H1 (cell line): ENCODE results near the gene PAK5. TPM values are rescaled to one million over a fixed set of nuclear protein-coding genes. Genes with fewer than 3 reads are reported as not detected.

ENCODE experiments used
- CTCF ChIA-PET: fragments of 300-600 bp; sonication (Branson Sonifier 250); formaldehyde crosslinking; loops from one replicate; lab custom pipeline; 2021; ENCODE audit not compliant: partially characterized antibody; lab: Charles Lee
- POLR2A ChIA-PET: fragments of 300-600 bp; sonication (Branson Sonifier 250); formaldehyde crosslinking; loops from one replicate; lab custom pipeline; 2021; ENCODE audit warnings: inconsistent platforms; ENCODE audit not compliant: partially characterized antibody; lab: Charles Lee
- DNase-seq, 2 experiments: peaks; one replicate each; pipeline versions ENCODE4 v3.0.0 to v3.0.0-alpha.2; 2010 to 2022; ENCODE audit warnings: low spot score in 2 of 2, low read depth in 1 of 2, mixed read lengths in 1 of 2
- FAIRE-seq: peaks from 2 replicates; lab custom pipeline; 2011; peaks lifted over from hg19 to GRCh38; lab: Jason Lieb, UNC
- H2AFZ ChIP-seq: 2 replicates; pipeline ENCODE4 v1.8.1; 2012; ENCODE audit warnings: low read length, inconsistent platforms
- H2AK5ac ChIP-seq: 2 replicates; pipeline ENCODE4 v1.6.1; 2013; ENCODE audit warnings: low read depth, low read length
- H2BK120ac ChIP-seq: replicated peaks from 2 replicates; pipeline ENCODE3; 2013; ENCODE audit warnings: low read depth, low read length, inconsistent platforms
- H2BK12ac ChIP-seq: 2 replicates; pipeline ENCODE4 v1.6.1; 2013; ENCODE audit warnings: low read depth, low read length
- H2BK15ac ChIP-seq: 2 replicates; pipeline ENCODE4 v1.6.1; 2013; ENCODE audit warnings: low read length
- H2BK20ac ChIP-seq: 2 replicates; pipeline ENCODE4 v1.6.1; 2013; ENCODE audit warnings: low read length
- H2BK5ac ChIP-seq: 2 replicates; pipeline ENCODE4 v1.6.1; 2013; ENCODE audit warnings: low read depth, low read length
- H3K14ac ChIP-seq: 2 replicates; pipeline ENCODE4 v1.6.1; 2013; ENCODE audit warnings: inconsistent platforms; ENCODE audit not compliant: insufficient read length
- H3K18ac ChIP-seq: 2 replicates; pipeline ENCODE4 v1.6.1; 2013; ENCODE audit warnings: low read length; ENCODE audit errors: extremely low read depth
- H3K23ac ChIP-seq: 2 replicates; pipeline ENCODE4 v1.6.1; 2013; ENCODE audit warnings: inconsistent platforms; ENCODE audit not compliant: insufficient read length
- H3K23me2 ChIP-seq: 2 replicates; pipeline ENCODE4 v1.6.1; 2013; ENCODE audit warnings: low read depth, low read length
- H3K27ac ChIP-seq: 2 replicates; pipeline ENCODE4 v1.6.1; 2011; ENCODE audit warnings: low read depth, low read length, inconsistent platforms
- H3K27me3 ChIP-seq, 4 experiments: replicated peaks in 1 of 4; 1 replicate in 1 of 4; 2 replicates in 3 of 4; pipeline versions ENCODE4 v1.6.1 to v1.8.1; 2011 to 2013; ENCODE audit warnings: low read length in 3 of 4, mild to moderate bottlenecking in 3 of 4, inconsistent platforms in 2 of 4, mixed read lengths in 2 of 4, moderate library complexity in 1 of 4; ENCODE audit not compliant: control insufficient read depth in 3 of 4, insufficient read depth in 3 of 4; ENCODE audit errors: extremely low read depth in 1 of 4
- H3K36me3 ChIP-seq, 4 experiments: 2 replicates each; pipeline versions ENCODE4 v1.6.1 to v1.8.1; 2011 to 2013; ENCODE audit warnings: mild to moderate bottlenecking in 4 of 4, low read length in 3 of 4, moderate library complexity in 2 of 4, control low read depth in 1 of 4, inconsistent platforms in 1 of 4; ENCODE audit not compliant: insufficient read depth in 4 of 4, control insufficient read depth in 2 of 4
- H3K4ac ChIP-seq: replicated peaks from 2 replicates; pipeline ENCODE3; 2013; ENCODE audit warnings: low read length, low read depth, mixed read lengths, inconsistent platforms; ENCODE audit not compliant: insufficient read length
- H3K4me1 ChIP-seq, 4 experiments: replicated peaks in 1 of 4; 1 replicate in 1 of 4; 2 replicates in 3 of 4; pipeline versions ENCODE4 v1.6.1 to v1.8.1; 2011 to 2013; ENCODE audit warnings: low read length in 3 of 4, inconsistent platforms in 2 of 4, mixed read lengths in 1 of 4; ENCODE audit not compliant: insufficient read depth in 4 of 4, control insufficient read depth in 3 of 4
- H3K4me2 ChIP-seq, 2 experiments: 2 replicates each; pipeline versions ENCODE4 v1.6.1 to v1.8.1; 2011 to 2013; ENCODE audit warnings: low read depth in 2 of 2, low read length in 2 of 2, control low read depth in 1 of 2, inconsistent platforms in 1 of 2, mild to moderate bottlenecking in 1 of 2; ENCODE audit not compliant: insufficient read depth in 1 of 2
- H3K4me3 ChIP-seq, 4 experiments: fragments of 200-600, 300-600 bp in 1 of 4; sonication (generic), shearing (Covaris generic), sonication (Bioruptor Twin) in 1 of 4; 2 replicates each; pipeline versions ENCODE4 v1.5.1 to v1.8.1; 2011 to 2016; ENCODE audit warnings: low read length in 4 of 4, low read depth in 3 of 4, control low read depth in 2 of 4, inconsistent platforms in 2 of 4, mild to moderate bottlenecking in 2 of 4, mixed read lengths in 1 of 4, moderate library complexity in 1 of 4; ENCODE audit not compliant: insufficient read depth in 2 of 4; ENCODE audit errors: extremely low read depth in 1 of 4
- H3K56ac ChIP-seq: replicated peaks from 2 replicates; pipeline ENCODE3; 2013; ENCODE audit warnings: low read depth, mild to moderate bottlenecking, mixed read lengths, low read length, inconsistent platforms; ENCODE audit not compliant: insufficient read length
- H3K79me1 ChIP-seq: 2 replicates; pipeline ENCODE4 v1.6.1; 2013; ENCODE audit warnings: low read depth, low read length, control low read depth
- H3K79me2 ChIP-seq, 2 experiments: 2 replicates each; pipeline versions ENCODE4 v1.6.1 to v1.8.1; 2012 to 2013; ENCODE audit warnings: low read length in 2 of 2, mild to moderate bottlenecking in 2 of 2, inconsistent platforms in 1 of 2; ENCODE audit not compliant: insufficient read depth in 2 of 2, control insufficient read depth in 1 of 2
- H3K9ac ChIP-seq, 4 experiments: replicated peaks in 1 of 4; 1 replicate in 1 of 4; 2 replicates in 3 of 4; pipeline versions ENCODE4 v1.6.1 to v1.8.1; 2011 to 2013; ENCODE audit warnings: low read depth in 3 of 4, low read length in 3 of 4, control low read depth in 2 of 4, mild to moderate bottlenecking in 2 of 4, moderate library complexity in 2 of 4, inconsistent platforms in 1 of 4; ENCODE audit errors: extremely low read depth in 1 of 4
- H3K9me3 ChIP-seq, 2 experiments: 2 replicates each; pipeline versions ENCODE4 v1.6.1 to v1.8.1; 2012 to 2013; ENCODE audit warnings: mild to moderate bottlenecking in 2 of 2, moderate library complexity in 2 of 2, control low read depth in 1 of 2, inconsistent platforms in 1 of 2, low read depth in 1 of 2, low read length in 1 of 2, mixed read lengths in 1 of 2; ENCODE audit not compliant: insufficient read depth in 2 of 2
- H4K20me1 ChIP-seq, 2 experiments: replicated peaks in 1 of 2; 2 replicates each; pipeline versions ENCODE3 to v1.8.1; 2011 to 2013; ENCODE audit warnings: inconsistent platforms in 2 of 2, low read length in 2 of 2, mild to moderate bottlenecking in 1 of 2; ENCODE audit not compliant: insufficient read depth in 2 of 2, control insufficient read depth in 1 of 2
- H4K5ac ChIP-seq: 2 replicates; pipeline ENCODE4 v1.6.1; 2013; ENCODE audit warnings: low read length, low read depth, mixed read lengths, inconsistent platforms; ENCODE audit not compliant: insufficient read length
- H4K8ac ChIP-seq: 2 replicates; pipeline ENCODE4 v1.8.0; 2013; ENCODE audit warnings: mild to moderate bottlenecking, moderate library complexity, low read length, inconsistent platforms; ENCODE audit not compliant: insufficient read depth; ENCODE audit errors: extremely low read depth
- H4K91ac ChIP-seq: replicated peaks from 2 replicates; pipeline ENCODE3; 2013; ENCODE audit warnings: low read length, mixed read lengths, inconsistent platforms; ENCODE audit not compliant: insufficient read length
- ATF3 ChIP-seq: IDR thresholded peaks from 2 replicates; pipeline ENCODE4 v1.6.1; 2011; ENCODE audit warnings: low read depth, mild to moderate bottlenecking, low read length; ENCODE audit not compliant: insufficient read depth
- FOSL1 ChIP-seq: IDR thresholded peaks from 2 replicates; pipeline ENCODE4 v1.6.1; 2011; ENCODE audit warnings: mild to moderate bottlenecking, low read depth, low read length, moderate library complexity; ENCODE audit not compliant: insufficient read depth
- JUND ChIP-seq: IDR thresholded peaks from 2 replicates; pipeline ENCODE4 v1.6.1; 2011; ENCODE audit warnings: mild to moderate bottlenecking, improper control_type of control experiment, low read length
- RBBP5 ChIP-seq: IDR thresholded peaks from 2 replicates; pipeline ENCODE4 v1.7.1; 2012; ENCODE audit warnings: low read depth, mild to moderate bottlenecking, inconsistent platforms, low read length, moderate library complexity, borderline replicate concordance
- RXRA ChIP-seq: IDR thresholded peaks from 2 replicates; pipeline ENCODE4 v1.6.1; 2011; ENCODE audit warnings: low read depth, mild to moderate bottlenecking, low read length, moderate library complexity; ENCODE audit not compliant: insufficient read depth
- SIX5 ChIP-seq: IDR thresholded peaks from 2 replicates; pipeline ENCODE4 v1.6.1; 2011; ENCODE audit warnings: mild to moderate bottlenecking, low read depth, low read length
- SP4 ChIP-seq: IDR thresholded peaks from 2 replicates; pipeline ENCODE4 v1.6.1; 2012; ENCODE audit warnings: low read length, inconsistent platforms
- WGBS, 2 experiments: shearing (Covaris generic) in 1 of 2; methylation state at CpG; one replicate each; pipeline versions ENCODE4 v1.1.6 to v1.1.7; 2013 to 2015; ENCODE audit warnings: low lambda C conversion rate in 2 of 2, mixed read lengths in 2 of 2, inconsistent platforms in 1 of 2, low coverage in 1 of 2, missing lambda C conversion rate in 1 of 2; ENCODE audit not compliant: insufficient replicate concordance in 2 of 2, insufficient coverage in 1 of 2, insufficient read length in 1 of 2; ENCODE audit errors: extremely low coverage in 1 of 2, missing lambda C conversion rate in 1 of 2; 5-methylcytosine and 5-hydroxymethylcytosine counted together
- polyA plus RNA-seq, 7 experiments: library from polyadenylated mRNA; depleted of rRNA in 3 of 7; stranded (reverse) in 5 of 7; unstranded in 2 of 7; fragments of >200 nt in 5 of 7; fragments of 200-250 nt in 2 of 7; gene quantifications; 1 replicate in 5 of 7; 2 replicates in 1 of 7; 4 replicates in 1 of 7; pipeline versions ENCODE4 v1.2.1 to v1.2.3, GENCODE V29; 2011 to 2013; ENCODE audit warnings: missing spikeins in 2 of 7, mixed read lengths in 2 of 7
- total RNA-seq: library from RNA; stranded (reverse); fragmentation: NEBNext Ultra II Directional; extraction: Animal tissue kit (Norgen Biotek cat#: 25700); gene quantifications from 2 replicates; pipeline ENCODE4 v1.2.1, GENCODE V29; 2021

The PAK5 gene
- total and polyA plus RNA-seq, 2 of the 8 experiments (the other 6 are each of a cell fraction or from before 2014, with no cell fraction given) = 0.54 to 0.80 TPM

GRCh38 chr20:9543214-9543613, 295.7 kb downstream of the PAK5 start:
- H4K91ac ChIP-seq = no peak overlapping the region

More at GRCh38 chr20:9543214-9543613, 295.7 kb downstream of the PAK5 start:
- no peak overlapping the region for H2BK12ac ChIP-seq
- H4K5ac ChIP-seq = no peak overlapping the region
- no peak overlapping the region for H4K8ac ChIP-seq
- no peak overlapping the region for H3K4me3 ChIP-seq
- H3K27ac ChIP-seq = no peak overlapping the region
- no peak overlapping the region for H3K9ac ChIP-seq
- no peak overlapping the region for H3K14ac ChIP-seq
- no peak overlapping the region for H3K18ac ChIP-seq
- no peak for FAIRE-seq
- no peaks in the 10 kb centered on the region for H3K36me3 ChIP-seq
- H4K20me1 ChIP-seq = no peaks in the 10 kb centered on the region
- no peak for DNase-seq
- H2BK20ac ChIP-seq = no peak overlapping the region
- H3K79me1 ChIP-seq = no peaks in the 10 kb centered on the region
- H3K4me2 ChIP-seq = no peak overlapping the region
- POLR2A ChIA-PET = no interaction called here
- no peaks in the 10 kb centered on the region for H3K4me1 ChIP-seq
- H3K79me2 ChIP-seq = no peaks in the 10 kb centered on the region
- 86% methylated on average over 4 of the region's 4 CpGs; no CpG with 5 or more reads in 1 of the 2 experiments for WGBS, 2 experiments
- H3K56ac ChIP-seq = no peak overlapping the region
- H3K23ac ChIP-seq = no peak overlapping the region
- CTCF ChIA-PET = interaction anchor here (0.6 kb wide), 1 partner anchor 198 kb away, joined by 3 read pairs; no protein-coding TSS in a partner anchor
- no peak overlapping the region for H2BK15ac ChIP-seq
- H3K27me3 ChIP-seq = no peaks in the 10 kb centered on the region
- TF ChIP-seq ATF3 (no peak), SP4 (no peak), RBBP5 (no peak), JUND (no peak), SIX5 (no peak), RXRA (no peak), FOSL1 (no peak)
- no peak overlapping the region for H2BK5ac ChIP-seq
- peaks cover 0 to 2% of the 10 kb centered on the region in 2 experiments; a peak in 1 of 4 replicates for H3K9me3 ChIP-seq
- no peaks in the 10 kb centered on the region for H3K23me2 ChIP-seq
- H3K4ac ChIP-seq = no peak overlapping the region
- H2AK5ac ChIP-seq = no peak overlapping the region
- no peak overlapping the region for H2BK120ac ChIP-seq
- H2AFZ ChIP-seq = no peak overlapping the region
